ENCODE results near the gene ESM1. TPM values are rescaled to one million over a fixed set of nuclear protein-coding genes. Genes with fewer than 3 reads are reported as not detected.

ESM1 gene
- total and polyA plus RNA-seq, 2 donors (not counting 3 experiments of a cell fraction or from before 2014, with no cell fraction given), result 214 to 577 TPM

DNA sequence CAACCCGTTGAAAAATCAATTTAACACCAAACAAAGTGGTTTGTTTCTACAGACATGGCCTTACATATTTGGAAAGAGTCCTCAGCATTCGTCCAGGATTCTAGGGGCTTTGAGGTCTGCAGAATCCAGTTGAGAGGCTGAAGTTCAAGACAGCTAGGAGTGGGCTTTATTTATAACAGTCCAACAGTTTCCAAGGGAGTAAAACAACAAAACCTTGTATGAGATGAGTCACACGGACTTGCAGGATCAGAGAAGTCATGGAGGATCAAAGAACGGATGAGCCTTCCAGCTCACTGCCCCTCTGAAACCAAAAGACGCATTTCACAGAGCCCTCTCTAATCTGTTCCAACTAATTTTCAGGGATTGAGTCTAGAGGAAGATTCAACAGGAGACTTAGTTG, 11.1 kb upstream of the ESM1 start:
- H3K4me3 ChIP-seq (replicated peaks in 1 of 3; ENCODE audit: insufficient read depth in 1 of 3, low read depth in 1 of 3, low read length in 3 of 3), result no peak overlapping the region
- peak; percentile 27 for DNase-seq (ENCODE audit: low read depth, low spot score)
- intact Hi-C loops (cut with micrococcal nuclease) (no loop called here), dilution Hi-C loops (cut with MboI; ENCODE audit: extremely low pct_ligation_motif_present, low sequenced_read_pairs) (loop anchor here (25.0 kb wide), 1 partner anchor 141 kb away; no protein-coding TSS in a partner anchor)
- CTCF ChIA-PET, result interaction anchor here (0.9 to 1.2 kb wide), 3 partner anchors 41 to 150 kb away, joined by 3 read pairs; no protein-coding TSS in a partner anchor
- H4K20me1 ChIP-seq (replicated peaks; ENCODE audit: control insufficient read depth, extremely low read depth, insufficient read depth, low read length), result no peaks in the 10 kb centered on the region
- no peaks in the 10 kb centered on the region for H3K79me2 ChIP-seq (ENCODE audit: control insufficient read depth, insufficient read depth, low read length)
- no peaks in the 10 kb centered on the region for H3K9me3 ChIP-seq (replicated peaks; ENCODE audit: control insufficient read depth, insufficient read depth, low read length)
- no peak for TF ChIP-seq POLR2A (IDR thresholded peaks at IDR 0.05; ENCODE audit: low read depth, low read length)
- TF ChIP-seq FOS (IDR thresholded peaks at IDR 0.05; ENCODE audit: borderline replicate concordance, insufficient read depth, low read length), result peak; percentile 12
- peak; percentile 54 for TF ChIP-seq JUN (IDR thresholded peaks at IDR 0.05; ENCODE audit: borderline replicate concordance, insufficient read depth, insufficient read length, low read depth)
- no peak overlapping the region for H3K27ac ChIP-seq (ENCODE audit: insufficient read depth, low read depth, low read length)
- no TSS peak for BruUV-seq (replicated peaks)
- H3K36me3 ChIP-seq (ENCODE audit: control insufficient read depth in 2 of 2, extremely low read depth in 1 of 2, insufficient read depth in 2 of 2, low read length in 2 of 2), result no peaks in the 10 kb centered on the region
- no peak overlapping the region for H3K9ac ChIP-seq (replicated peaks; ENCODE audit: extremely low read depth, insufficient read depth, low read length)
- no peak overlapping the region for H3K4me2 ChIP-seq (ENCODE audit: insufficient read depth, low read length)
- no peaks in the 10 kb centered on the region for H3K9me1 ChIP-seq (replicated peaks; ENCODE audit: control insufficient read depth, extremely low read depth, insufficient read depth, low read length)
- peak; percentile 53 for FAIRE-seq
- POLR2A ChIA-PET, result no interaction called here
- H2AFZ ChIP-seq (ENCODE audit: low read depth, low read length), result peak overlapping the region; percentile 11
- H3K4me1 ChIP-seq (ENCODE audit: control insufficient read depth, extremely low read depth, insufficient read depth, low read length), result peaks cover 29% of the 10 kb centered on the region
- no peaks in the 10 kb centered on the region for H3K27me3 ChIP-seq (ENCODE audit: control insufficient read depth in 2 of 2, insufficient read depth in 2 of 2, low read length in 2 of 2)

DNA sequence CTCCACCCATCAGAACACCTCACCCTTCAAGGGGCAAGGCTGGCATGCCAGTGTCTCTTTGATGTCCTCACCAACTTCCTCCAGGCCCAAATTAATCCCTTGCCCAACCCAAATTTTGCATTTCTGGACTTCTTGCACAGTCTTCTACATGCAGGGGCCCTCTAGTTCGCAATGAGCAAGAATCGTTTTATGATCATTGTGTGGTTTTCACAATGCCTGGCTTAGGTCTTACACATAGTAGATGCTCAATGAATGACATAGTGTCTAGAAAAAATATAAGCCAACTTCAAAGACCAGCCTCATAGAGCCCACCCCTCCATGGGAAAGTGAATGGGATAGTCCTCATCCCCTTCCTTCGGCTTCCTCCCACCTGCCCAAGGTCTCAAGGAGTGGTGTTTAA, 9.8 kb upstream of the ESM1 start:
- Histone ChIP-seq H3K4me1 (ENCODE audit: control insufficient read depth, extremely low read depth, insufficient read depth, low read length) (peaks cover 42% of the 10 kb centered on the region), H3K9me3 (replicated peaks; ENCODE audit: control insufficient read depth, insufficient read depth, low read length) (no peaks in the 10 kb centered on the region), H3K27ac (ENCODE audit: insufficient read depth, low read depth, low read length) (no peak overlapping the region), H3K9ac (replicated peaks; ENCODE audit: extremely low read depth, insufficient read depth, low read length) (no peak overlapping the region), H3K27me3 (ENCODE audit: control insufficient read depth in 2 of 2, insufficient read depth in 2 of 2, low read length in 2 of 2) (no peaks in the 10 kb centered on the region), H4K20me1 (replicated peaks; ENCODE audit: control insufficient read depth, extremely low read depth, insufficient read depth, low read length) (no peaks in the 10 kb centered on the region), H3K4me2 (ENCODE audit: insufficient read depth, low read length) (no peak overlapping the region), H2AFZ (ENCODE audit: low read depth, low read length) (no peak overlapping the region), H3K9me1 (replicated peaks; ENCODE audit: control insufficient read depth, extremely low read depth, insufficient read depth, low read length) (no peaks in the 10 kb centered on the region), H3K36me3 (ENCODE audit: control insufficient read depth in 2 of 2, extremely low read depth in 1 of 2, insufficient read depth in 2 of 2, low read length in 2 of 2) (no peaks in the 10 kb centered on the region), H3K79me2 (ENCODE audit: control insufficient read depth, insufficient read depth, low read length) (no peaks in the 10 kb centered on the region), H3K4me3 (replicated peaks in 1 of 3; ENCODE audit: insufficient read depth in 1 of 3, low read depth in 1 of 3, low read length in 3 of 3) (no peak overlapping the region)
- dilution Hi-C loops (cut with MboI; ENCODE audit: extremely low pct_ligation_motif_present, low sequenced_read_pairs) (loop anchor here (25.0 kb wide), 1 partner anchor 142 kb away; no protein-coding TSS in a partner anchor), intact Hi-C loops (cut with micrococcal nuclease) (no loop called here)
- ChIA-PET CTCF (no interaction called here), POLR2A (no interaction called here)
- FAIRE-seq (no peak), DNase-seq (ENCODE audit: low read depth, low spot score) (no peak)
- TF ChIP-seq EZH2 (IDR thresholded peaks at IDR 0.05; ENCODE audit: borderline replicate concordance, low read depth, low read length, severe bottlenecking) (no peak), POLR2A (IDR thresholded peaks at IDR 0.05; ENCODE audit: low read depth, low read length) (no peak), GATA2 (IDR thresholded peaks at IDR 0.05; ENCODE audit: insufficient read depth, insufficient read length, low read depth, low read length) (no peak), JUN (IDR thresholded peaks at IDR 0.05; ENCODE audit: borderline replicate concordance, insufficient read depth, insufficient read length, low read depth) (no peak), POLR2AphosphoS5 (IDR thresholded peaks at IDR 0.05; ENCODE audit: insufficient read depth, low read depth, low read length) (no peak), FOS (IDR thresholded peaks at IDR 0.05; ENCODE audit: borderline replicate concordance, insufficient read depth, low read length) (no peak), MYC (IDR thresholded peaks at IDR 0.05; ENCODE audit: low read depth, low read length) (no peak)
- TF ChIP-seq, protein P1, sequence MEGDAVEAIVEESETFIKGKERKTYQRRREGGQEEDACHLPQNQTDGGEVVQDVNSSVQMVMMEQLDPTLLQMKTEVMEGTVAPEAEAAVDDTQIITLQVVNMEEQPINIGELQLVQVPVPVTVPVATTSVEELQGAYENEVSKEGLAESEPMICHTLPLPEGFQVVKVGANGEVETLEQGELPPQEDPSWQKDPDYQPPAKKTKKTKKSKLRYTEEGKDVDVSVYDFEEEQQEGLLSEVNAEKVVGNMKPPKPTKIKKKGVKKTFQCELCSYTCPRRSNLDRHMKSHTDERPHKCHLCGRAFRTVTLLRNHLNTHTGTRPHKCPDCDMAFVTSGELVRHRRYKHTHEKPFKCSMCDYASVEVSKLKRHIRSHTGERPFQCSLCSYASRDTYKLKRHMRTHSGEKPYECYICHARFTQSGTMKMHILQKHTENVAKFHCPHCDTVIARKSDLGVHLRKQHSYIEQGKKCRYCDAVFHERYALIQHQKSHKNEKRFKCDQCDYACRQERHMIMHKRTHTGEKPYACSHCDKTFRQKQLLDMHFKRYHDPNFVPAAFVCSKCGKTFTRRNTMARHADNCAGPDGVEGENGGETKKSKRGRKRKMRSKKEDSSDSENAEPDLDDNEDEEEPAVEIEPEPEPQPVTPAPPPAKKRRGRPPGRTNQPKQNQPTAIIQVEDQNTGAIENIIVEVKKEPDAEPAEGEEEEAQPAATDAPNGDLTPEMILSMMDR (IDR thresholded peaks at IDR 0.05; ENCODE audit: extremely low read depth in 1 of 2, insufficient read depth in 1 of 2, low read depth in 1 of 2, low read length in 2 of 2), result no peak
- TF ChIP-seq, protein P2, sequence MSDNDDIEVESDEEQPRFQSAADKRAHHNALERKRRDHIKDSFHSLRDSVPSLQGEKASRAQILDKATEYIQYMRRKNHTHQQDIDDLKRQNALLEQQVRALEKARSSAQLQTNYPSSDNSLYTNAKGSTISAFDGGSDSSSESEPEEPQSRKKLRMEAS (IDR thresholded peaks at IDR 0.05; ENCODE audit: insufficient read depth, insufficient read length), result no peak
- no TSS peak for BruUV-seq (replicated peaks)
